GM18867 (cell line): ENCODE data around the gene B3GAT3.
"Not testable (repeated sequence)": the region's sequence is repeated elsewhere in the genome, so short reads cannot be mapped to it uniquely, and the experiment has no call there.

Experiments
- ATAC-seq: cut with Tn5 transposase; IDR thresholded peaks from one replicate; pipeline ENCODE4 v1.9.1; 2021; ENCODE audit warnings: mild to moderate bottlenecking, moderate library complexity; ENCODE audit not compliant: unreplicated experiment

B3GAT3 gene

GRCh38 chr11:62604460-62605120 lies 17.2 kb downstream of the B3GAT3 start:
- ATAC-seq, result no peak

GRCh38 chr11:62603776-62604299 lies 17.9 kb downstream of the B3GAT3 start:
- ATAC-seq, result no peak

DNA sequence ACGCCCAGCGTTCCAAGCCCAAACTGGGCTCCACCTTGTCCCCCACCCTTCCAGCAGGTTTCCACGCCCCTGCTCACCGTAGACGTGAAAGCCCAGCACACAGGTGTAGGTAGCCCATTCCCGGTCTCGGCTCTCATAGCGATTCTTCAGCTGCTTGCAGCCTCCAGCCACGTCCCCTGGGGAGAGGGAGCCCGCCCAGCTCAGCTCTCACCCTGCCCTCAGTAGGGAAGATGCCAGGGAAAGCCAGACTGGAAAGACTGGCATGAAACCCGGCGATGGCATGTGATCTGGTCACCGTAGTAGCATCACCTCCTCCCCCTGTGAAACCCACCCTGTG lies 18.7 kb downstream of the B3GAT3 start:
- ATAC-seq, result no peak

DNA sequence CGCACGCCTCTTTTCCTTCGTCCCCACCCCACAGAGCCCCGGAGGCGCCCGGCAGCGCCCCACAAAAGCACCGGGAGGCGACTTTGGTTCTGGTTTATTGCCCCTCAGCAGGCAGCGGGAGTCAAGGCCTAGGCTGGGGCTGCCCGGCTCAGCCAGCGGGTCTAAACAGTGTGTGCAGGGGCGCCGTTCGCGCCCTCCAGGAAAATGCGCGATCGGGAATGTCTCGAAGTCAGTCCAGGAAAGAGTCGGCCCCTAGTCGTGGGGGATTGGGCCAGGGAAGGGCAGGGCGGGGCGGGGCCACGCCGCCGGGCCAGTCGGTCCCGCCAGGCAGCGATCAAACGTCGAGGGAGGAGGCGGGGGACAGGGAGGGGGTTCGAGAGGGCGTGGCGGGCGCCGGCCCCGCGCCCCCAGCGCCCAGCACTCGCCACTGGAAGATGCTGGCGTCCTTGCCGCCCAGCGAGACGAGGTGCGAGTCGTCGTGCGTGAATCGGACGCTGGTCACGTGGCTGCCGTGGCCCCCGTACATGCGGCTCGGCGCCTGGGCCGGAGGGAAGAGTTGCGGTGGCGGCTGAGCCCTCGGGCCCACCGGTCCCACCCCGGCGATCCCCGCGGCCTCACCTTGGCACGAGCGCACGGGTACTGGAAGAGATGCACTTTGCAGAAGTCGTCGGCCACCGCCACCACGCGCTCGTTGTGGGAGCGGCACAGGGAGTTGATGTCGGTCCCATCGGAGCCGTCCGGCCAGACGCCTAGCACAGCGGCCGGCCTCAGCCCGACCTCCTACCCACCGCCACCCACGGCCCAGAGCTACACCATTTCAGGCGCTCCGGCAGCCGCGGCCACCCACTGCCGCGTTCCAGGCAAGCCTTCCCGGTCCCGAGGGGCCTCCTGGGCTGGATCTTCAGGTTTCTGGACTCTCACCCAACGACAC lies 19.4 kb downstream of the B3GAT3 start:
- no peak for ATAC-seq

GRCh38 chr11:62601372-62602140 lies 20.2 kb downstream of the B3GAT3 start, which contains the start of gene MTA2:
TSS of gene MTA2 (minus strand) at chr11:62601865. CDS start at chr11:62601450, 415 bp downstream.
- peak; percentile 68 for ATAC-seq

- ATAC-seq, result no peak
Measured at GRCh38 chr11:62601122-62601371, 20.7 kb downstream of the B3GAT3 start.

DNA sequence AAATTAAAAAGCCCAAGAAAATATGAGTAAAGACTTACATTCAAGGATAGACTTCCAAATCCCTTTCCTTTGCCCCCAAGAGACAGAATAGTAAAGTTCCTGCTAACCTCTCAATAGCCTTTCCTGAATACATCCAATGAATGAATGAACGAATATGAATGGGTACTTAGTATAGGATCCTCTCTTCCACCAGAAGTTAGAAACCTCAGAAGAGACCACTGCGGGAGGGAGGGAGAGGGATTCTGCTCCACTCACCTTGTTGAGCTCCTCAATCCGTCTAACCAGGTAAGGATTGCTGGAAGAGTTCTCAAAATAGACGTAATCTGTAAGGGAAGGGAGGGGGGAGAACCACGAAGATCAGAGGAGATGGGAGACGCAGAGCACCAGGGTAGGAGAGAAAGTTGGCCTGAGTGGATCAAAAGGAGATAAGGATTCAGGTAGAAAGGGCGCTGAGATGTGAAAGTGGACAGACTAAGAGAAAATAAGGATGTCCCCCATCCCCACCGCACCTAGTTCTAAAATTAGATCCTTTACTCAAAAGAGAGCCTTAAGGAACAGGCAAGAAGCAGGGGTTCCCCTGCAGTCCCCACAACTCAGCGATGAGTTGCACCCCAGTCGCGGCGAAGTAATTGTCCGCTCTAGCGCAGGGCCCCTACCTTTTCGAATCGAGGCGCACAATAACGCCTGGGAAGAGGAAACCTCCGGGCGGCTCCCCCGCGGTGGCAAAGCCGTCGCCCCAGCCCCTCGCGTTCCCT lies 21.2 kb downstream of the B3GAT3 start:
- ATAC-seq, result no peak

DNA sequence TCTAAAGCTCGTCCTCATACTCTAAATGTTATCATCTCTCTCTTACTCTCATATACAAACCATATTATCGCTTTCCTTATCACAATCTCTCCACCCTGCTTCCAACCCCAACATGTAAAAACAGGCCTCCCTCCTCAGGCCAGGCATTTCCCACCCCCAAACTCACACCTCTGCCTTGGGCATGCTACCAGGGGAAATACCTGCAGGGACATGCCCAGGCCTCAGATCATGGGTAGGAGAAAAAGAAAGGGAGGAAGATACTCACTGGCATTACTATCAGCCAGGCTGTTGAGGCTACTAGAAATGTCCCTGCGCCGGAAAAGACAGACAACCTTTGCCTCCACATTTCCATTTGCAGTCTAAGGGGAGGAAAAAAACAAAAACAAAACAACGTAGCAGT lies 21.9 kb downstream of the B3GAT3 start:
- no peak for ATAC-seq

DNA sequence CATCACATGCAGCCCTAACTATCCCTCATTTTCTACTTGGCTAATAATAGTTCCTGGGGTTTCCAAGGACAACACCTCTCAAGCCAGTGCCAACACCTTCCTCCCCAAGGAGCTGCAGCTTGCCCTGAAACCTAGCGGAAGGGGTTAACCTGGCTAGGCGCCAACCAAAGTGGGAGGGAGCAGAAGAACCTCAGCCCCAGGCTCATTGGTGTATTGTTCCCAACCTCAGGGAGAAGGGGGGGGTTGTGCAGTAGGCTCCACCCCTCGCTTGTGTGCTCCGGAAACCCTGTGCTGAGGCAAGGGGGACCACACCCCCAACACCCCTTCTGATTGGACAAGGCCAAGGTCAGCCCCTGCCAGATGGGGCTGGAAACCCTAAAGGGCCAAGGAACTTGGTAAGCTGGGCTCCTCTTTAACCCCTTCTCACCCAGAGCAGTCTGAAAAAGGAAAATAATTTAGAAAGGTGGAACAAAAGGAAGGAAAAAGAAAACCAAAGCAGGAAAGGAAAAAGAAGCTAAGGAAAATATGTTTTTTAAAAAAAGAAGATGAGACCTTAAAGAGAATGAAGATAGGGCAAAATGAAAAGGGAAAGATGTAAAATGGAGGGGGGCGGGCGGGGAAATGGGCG lies 22.6 kb downstream of the B3GAT3 start:
- ATAC-seq, result peak; percentile 59

- ATAC-seq, result no peak
Measured at GRCh38 chr11:62595124-62595523, 26.7 kb downstream of the B3GAT3 start.

DNA sequence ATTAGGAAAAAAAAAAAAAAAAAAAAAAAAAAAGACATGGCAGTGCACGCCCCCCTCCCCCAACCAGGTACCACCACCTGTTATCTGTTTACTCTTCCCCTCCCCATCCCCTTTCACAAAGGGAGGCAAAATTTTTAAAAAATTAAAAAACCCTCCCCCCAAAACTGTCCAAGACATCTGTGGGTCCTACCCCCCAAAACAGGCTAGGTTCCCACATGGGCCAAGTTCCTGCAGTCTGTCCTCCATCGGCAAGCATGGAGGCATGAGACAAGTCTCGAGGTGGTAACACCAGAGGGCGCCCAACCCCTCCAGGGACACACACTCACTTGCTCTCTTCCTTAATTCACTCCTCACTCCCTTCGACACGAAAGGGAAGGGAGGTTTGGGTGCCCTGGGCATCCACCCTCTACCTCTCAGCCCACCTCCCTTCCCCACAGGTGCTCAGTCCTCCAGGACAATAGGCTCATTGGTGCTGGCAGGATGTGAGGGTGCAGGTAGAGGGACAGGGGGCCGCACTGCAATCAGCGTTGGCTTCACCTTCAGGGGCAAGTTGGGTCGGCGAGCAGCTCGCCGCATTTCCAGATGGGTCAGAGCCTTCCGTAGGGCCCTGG lies 28.2 kb downstream of the B3GAT3 start:
- ATAC-seq, result no peak

DNA sequence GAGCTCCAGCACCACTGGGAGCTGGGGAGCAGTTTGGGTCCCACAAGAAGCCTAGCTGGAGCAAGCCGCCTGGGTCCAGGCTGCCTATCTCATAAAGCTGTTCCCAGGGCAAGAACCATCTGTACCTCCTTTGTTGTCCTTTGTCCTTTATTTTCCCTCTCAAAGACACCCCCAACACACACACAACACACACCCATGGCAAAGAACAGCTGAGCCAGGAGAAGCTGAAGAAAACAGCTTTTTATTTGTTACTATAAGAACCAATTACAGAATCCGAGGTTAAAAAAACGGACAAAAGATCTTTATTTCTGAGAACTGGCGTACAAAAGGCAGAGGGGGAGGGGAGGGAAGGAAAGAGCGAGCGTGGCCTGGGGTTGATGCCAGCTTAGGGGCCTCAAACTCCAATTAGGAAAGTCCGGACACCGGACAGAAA lies 28.8 kb downstream of the B3GAT3 start:
- ATAC-seq, result no peak

DNA sequence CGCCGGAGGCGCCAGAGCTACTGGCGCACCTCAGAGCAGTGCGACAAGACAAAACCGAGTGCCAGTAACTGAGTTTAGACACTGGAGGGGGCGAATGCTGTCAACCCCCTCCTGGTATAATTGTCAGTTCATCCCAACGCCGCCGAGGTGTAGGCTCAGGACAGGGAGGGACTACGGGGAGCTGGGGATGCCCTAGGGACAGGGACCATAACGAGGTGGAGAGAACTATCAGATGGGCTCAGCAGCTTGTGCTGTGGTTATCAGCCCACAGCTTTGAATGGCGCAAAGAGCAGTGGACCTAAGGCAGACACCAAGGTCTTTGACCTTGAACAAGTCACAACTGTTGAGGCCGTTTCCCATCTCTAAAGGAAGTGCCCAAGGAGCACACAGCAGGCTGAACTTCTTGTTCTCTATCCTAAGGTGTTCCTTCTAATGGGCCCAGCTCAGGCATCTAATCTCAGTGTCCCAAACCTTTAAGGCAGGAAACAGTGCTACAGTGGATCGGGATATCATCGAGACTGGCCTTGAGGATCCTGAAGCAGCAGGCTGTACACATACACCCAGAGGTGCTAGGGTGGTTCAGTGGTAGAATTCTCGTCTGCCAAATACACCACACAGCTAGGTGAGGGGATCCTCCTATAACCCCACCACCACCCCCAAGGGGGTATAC lies 29.5 kb downstream of the B3GAT3 start:
- no peak for ATAC-seq

DNA sequence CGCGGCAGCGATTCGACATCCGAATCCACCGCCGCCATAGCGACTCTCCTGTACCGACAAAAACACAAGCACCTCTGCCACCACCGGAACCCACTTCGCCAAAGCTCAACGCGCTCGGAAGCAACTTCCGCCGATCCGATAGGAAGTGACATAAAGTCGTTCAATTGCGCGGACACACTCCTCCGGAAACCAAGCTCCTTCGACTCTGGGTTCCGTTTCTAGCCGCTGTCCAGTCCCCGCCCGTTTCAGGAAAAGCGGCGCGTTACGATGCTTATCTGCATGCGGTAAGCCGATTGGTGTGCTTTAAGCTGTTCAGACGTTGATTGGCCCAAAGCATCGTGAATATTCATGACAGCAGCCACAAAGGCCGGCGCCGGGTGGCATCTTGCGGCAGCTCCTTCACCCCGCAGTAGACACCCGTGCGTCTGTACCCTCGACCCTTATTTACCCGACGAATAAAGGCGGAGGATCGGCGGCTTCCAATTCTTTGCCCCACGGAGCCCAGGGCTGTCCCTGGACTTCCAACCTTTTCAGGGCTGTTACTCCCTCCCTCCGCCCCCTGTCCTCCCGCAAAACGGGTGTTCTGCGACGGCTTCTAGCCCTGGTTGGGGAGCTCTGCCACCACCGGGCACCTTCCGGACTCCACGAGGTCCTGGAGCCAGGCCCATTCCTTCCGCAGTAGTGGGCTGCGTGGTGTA lies 30.2 kb downstream of the B3GAT3 start, which contains the start of gene TUT1:
Gene TUT1, minus strand, starts transcription at position 76 of the 698 bp plus-strand sequence. Its CDS starts 38 bp downstream, at position 38.
- peak; percentile 85 for ATAC-seq

DNA sequence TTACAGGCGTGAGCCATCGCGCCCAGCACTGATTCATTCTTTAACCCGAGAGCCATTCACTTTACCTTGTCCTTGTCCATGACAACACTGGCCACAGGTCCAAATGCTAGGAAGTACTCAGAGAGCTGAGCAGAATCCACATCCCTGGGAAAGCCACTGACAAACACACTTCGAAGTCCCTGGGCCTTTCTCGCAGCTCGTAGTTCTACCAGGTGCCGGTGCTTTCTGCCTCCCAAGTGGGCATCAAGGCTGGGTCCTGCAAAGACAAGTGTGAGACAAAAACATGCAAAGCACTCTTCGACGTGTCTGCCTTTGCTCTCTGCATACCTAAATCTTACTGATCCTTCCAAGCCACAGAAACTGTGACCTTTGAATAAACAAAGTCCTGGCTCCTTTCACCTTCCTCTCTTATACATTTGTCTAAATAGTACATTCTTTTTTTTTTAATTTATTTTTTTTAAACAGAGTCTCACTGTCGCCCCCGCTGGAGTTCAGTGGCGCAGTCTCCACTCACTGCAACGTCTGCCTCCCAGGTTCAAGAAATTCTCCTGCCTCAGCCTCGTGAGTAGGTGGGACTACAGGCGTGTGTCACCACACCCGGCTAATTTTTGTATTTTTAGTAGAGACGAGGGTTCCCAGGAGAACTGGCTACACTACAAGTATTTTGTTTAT lies 32.7 kb downstream of the B3GAT3 start:
- ATAC-seq, result no peak

DNA sequence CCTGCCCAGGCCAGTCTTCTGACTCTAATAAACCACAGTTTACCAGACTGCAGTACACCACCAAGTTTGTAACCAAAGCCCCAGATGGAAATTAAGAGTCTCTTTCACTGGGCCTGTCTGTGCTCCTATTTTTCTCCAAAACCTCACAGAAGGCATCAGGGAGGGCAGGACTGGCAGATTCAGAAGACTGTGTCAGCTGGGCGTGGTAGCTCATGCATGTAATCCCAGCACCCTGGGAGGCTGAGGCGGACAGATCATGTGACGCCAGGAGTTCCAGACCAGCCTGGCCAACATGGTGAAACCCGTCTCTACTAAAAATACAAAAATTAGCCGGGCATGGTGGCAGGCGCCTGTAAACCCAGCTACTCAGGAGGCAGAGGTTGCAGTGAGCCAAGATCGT lies 36.4 kb downstream of the B3GAT3 start:
- ATAC-seq, result not testable (repeated sequence)

GRCh38 chr11:62581735-62582134 lies 40.1 kb downstream of the B3GAT3 start:
- not testable (repeated sequence) for ATAC-seq
